ENCODE results near the gene ADGRA1.

DNA sequence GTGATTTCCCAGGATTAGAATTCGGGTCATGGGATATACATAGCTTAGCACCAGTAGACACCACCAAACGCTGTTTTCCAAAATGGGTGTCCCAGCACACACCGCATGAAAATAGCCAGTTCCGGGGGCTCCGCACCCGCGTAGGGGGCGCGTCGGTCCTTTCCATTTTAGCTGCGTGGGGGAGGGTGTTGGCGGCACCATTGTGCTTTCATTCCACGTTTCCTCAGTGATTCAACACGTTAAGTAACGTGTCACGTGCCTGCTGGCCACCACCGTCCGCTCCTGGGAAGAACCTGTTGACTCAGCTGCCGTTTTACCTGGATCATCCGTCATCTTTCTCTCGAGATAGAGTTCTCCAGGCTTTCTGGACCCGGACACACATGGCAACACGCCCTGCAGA, 25.6 kb upstream of the ADGRA1 start:
- TF ChIP-seq BHLHE40 (IDR thresholded peaks at IDR 0.05; ENCODE audit: borderline replicate concordance), result no peak
- no peak for TF ChIP-seq CTBP1 (IDR thresholded peaks at IDR 0.05; ENCODE audit: borderline replicate concordance)
- no peak for TF ChIP-seq SP1 (IDR thresholded peaks at IDR 0.05)
- no peak for TF ChIP-seq TARDBP (IDR thresholded peaks at IDR 0.05)
- no peak for TF ChIP-seq SUZ12 (IDR thresholded peaks at IDR 0.05)
- no peak for TF ChIP-seq ARNT (IDR thresholded peaks at IDR 0.05)
- TF ChIP-seq FOXA1 (IDR thresholded peaks at IDR 0.05), result no peak

Measured in HEK293T (cell line).